ENCODE measurements around the gene QKI.

The QKI gene

DNA sequence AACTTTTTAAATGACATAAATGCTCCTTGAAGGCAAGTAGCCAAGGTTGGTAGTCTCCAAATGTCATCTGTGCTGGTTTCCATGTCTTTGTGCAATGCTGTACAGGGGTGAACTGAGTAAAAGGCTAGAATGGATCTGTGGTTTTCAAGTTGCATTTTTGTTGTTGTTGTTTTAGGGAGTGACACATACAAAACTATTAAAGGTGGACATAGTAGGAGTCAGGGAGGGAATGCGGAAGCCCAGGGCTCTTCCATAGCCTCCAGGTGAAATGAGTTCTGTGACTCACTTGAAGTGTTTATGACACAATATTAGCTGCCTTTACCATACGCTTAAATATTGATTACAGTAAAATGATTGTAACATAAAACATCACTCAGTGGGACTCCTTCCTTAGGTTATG, 22.5 kb upstream of the QKI start:
- no peak for DNase-seq (ENCODE audit: low read depth)

DNA sequence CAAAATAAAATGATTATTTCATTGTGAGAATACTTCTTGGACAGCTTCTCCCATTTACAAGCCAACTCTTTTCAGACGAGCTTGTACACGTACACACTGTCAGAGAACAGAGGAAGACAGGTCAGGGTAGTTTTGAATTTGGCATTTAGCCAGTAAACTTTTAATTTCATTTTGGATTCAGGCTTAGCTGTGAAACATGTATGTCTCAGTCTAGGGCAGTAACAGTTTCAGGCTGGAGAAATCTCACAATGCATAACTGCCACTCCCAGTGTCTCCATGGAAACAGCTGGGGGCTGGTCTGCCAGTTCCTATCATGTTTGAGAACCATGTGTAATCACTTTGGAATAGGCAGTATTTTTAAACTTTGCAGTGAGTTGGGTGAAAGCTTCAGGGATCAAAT, 22.0 kb upstream of the QKI start:
- DNase-seq (ENCODE audit: low read depth): no peak

DNA sequence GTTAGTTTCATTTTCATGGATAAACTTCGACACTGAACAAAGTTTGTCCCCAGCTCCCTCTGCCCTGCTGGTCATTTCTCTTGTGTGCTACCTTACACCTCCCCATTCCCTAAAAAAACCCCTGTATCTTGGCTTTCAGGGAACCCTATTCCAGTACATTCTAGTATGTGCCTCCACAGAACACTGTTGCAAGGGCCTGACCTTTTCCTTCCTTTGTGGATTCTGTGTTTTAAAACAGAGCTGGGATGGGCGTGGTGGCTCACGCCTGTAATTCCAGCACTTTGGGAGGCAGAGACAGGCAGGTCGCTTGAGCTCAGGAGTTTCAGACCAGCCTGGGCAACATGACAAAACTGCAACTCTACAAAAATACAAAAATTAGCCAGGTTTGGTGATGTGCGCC, 20.6 kb upstream of the QKI start:
- no peak for DNase-seq (ENCODE audit: low read depth)

DNA sequence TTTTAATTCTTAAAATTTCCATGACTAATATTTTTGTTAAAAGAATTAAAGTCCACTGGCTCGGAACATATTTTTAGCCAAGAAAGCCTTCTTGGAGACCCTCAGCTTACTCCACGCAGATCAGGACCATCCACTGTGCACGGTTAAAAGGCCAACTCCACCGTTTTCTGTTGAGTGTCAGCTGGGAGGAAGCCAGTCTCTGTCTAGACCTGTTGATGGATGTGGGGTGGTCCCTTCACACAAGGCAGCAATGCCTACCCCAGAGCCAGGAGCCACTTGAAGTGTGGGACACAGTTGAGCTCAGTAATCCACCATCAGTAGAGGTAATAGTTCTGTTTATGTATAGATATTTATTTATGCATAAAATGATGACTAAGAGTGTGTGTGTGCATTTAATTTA, 19.9 kb upstream of the QKI start:
- DNase-seq (ENCODE audit: low read depth): no peak

DNA sequence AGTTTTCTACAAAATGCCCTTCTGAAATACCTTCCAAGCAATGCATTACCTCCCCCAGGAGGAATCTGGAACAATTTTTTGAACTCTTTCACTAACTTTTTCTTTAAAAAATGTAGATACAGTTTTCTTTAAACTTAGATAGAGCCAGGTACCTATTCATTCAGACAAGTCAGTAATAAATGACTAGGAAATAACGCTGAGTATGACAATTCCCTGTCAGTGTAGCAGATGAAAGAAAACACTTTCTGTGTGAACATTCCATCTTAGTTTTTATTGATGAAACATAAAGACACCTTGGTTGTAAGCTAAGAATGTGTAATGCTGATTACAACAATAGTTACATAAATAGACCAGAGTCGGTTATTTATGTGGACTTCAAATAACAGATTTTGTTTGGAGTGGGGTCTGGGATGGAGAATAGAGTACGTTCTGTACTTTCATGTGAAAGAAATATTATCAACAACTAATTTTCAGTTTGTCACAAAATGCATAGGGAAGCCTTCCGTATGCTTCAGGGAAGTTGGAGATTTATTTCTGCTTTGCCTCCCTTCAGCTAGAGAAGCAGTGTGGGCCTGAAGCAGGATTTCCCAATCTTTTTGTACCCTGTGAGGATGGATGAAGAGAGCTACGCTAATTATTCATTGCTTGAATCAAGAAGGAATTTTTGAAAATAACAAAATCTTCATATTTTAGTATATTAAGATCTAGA, 19.2 kb upstream of the QKI start:
- no peak for DNase-seq (ENCODE audit: low read depth)

DNA sequence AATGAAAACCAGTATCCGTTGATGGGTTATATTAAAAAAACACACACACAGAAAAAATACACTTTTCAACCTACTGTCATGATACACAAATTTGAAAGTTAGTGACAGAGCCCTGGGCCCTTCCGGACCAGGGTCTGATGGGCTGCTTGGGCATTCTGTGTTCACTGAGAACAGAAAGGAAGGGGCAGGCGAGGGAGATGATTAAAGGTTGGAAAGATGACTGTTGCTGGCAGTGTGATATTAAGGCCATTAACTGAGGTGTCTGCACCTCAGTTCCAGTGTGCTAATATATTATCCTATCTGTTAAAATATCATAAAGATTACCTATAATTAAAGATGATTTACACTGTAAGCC, 18.7 kb upstream of the QKI start:
- DNase-seq (ENCODE audit: low read depth): no peak

DNA sequence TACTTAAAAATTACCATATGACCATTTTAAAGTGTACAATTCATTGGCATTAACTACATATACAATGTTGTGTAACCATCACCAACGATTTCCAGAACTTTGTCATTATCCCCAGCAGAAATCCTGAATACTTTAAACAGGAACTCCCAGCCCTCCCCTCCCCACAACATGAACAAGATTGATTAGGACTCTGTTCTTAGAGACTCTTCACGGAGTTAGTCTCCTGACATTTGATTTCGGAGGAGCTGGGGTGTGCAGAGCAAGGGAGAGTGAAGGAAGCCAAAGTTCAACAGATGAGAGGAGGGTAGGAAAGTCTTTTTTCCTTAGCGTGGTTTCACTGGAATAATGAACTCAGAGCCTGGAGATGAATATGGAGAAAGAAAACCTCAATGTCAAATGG, 17.2 kb upstream of the QKI start:
- no peak for DNase-seq (ENCODE audit: low read depth)

DNA sequence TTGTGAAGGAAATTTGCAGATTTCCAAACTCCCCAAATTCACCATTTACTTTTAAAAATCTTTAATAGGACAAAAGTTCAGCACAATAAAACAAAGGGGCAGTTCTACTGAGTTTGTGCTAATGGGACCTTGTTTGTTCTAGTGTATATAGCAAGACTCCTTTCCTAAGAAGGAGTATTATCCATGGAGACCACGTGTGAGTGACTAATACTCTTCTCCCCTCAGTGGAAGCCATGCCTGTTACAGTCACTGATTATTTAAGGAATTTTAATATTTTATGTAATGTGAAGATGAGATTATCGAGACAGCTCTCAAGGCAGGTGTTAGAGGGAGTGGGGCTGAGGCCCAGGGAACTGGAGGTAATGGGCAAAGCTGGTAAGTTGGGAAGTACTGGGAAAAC, 16.4 kb upstream of the QKI start:
- no peak for DNase-seq (ENCODE audit: low read depth)

DNA sequence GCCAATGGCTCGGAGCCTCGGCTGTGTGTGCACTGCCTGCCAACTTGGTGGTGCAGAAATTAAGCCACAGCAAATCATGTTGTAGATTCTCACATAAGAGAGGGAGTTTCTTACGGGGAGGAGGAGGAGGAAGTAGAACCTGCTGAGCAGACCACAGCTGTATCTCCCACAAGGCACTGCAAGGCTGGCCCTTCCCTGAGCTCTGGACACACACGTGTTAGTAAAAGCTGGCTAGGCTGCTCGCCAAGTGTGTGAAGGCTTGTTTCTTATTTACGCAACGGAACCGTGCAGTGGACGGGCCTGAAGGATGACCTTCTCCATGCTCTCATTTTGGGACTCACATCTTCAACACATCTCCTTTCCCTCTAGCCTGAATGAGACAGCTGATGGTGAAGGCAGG, 15.7 kb upstream of the QKI start:
- DNase-seq (ENCODE audit: low read depth): no peak

DNA sequence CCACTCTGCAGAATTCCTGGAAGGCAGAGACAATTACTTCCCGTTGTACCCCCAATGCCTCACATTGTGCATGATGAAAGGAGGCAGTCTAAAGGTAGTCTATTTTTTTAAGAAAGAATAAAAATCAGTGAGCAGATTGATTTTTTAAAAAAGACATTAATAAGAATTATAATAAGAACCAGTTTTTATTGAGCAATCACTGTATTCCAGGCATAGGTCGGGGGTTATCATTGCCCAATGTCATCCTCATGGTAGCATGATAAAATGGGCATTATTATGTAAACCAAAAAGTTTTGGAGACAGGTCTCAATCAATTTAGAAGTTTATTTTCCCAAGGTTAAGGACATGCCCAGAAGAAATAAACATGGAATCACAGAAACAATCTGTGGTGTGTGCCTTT, 14.0 kb upstream of the QKI start:
- DNase-seq (ENCODE audit: low read depth): no peak

DNA sequence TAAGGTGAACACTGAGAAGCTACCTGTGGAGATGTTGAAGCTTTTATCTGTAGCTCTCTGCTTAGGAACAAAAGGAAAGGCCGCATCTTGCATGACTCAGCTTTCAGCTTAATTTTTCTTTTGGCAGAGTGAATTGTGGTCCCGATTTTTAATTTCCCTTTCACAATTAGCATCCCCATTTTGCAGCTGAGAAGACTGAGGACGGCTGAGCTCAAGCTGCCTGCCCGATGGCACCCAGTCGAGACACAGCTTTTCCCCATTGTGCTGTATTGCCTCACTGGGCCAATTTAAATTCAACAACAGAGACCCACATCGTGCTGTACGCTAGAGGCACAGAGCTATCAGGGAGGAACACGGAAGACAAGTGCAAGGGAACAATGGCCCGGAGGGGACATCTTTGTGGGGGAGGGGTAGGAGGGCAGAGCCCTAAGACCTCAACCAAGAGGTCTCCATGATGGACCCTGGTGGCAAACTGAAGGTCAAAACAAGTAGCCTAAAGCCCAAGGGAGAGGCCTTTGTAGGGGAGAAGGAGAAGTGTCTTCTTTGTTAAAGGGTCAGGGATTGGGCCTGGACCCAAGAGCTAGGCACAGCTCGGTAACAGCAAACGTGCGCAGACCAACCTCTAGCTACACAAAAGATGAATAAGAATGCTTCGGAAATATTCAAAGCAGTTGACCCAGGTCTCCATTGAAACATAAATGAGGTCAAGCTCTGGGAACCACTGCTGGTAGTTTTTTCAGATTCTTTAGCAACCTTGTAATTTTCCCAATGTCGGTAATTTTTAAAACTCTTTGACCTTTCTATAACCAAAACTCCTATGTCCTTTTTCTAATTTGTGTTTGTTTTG, 13.3 kb upstream of the QKI start:
- no peak for DNase-seq (ENCODE audit: low read depth)

DNA sequence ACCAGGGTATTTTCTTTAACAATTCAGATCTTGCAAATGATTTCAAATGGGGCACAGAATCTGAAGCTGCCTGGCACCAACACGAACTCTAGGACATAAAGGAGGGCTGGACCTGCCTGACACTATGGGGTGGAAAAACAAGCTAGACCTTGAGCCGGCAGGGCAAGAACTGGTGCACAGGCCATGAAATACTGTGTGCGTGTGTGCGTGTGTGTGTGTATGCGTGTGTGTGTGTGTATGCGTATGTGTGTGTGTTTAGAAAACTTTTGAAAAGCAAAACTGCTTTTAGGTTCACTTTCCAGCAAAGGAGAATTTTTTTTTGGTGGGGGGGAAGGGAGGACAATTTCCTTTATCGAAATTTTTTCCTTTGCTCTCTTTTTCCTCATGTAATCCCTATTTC, 11.9 kb upstream of the QKI start:
- DNase-seq (ENCODE audit: low read depth): no peak

DNA sequence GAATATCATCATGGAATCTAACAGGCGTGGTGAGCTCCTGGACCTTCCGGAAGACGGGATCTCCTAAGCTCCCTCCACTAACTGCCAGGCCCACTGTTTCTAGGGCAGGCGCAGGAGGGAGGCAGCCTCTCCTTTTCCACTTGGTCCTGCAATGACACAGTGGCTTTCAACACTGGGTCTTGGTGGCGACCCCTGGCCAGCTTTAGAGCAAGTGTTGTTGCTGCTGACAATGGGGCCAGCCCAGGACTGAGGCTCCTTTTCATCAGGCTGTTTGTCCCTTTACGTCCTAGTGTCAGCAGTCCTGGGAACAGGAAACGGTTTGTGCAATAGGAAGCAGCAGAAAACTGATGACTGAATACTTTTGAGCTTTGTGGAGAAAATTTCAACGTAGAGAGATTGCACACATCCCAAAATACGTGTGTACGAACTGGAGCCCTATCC, 9.7 kb upstream of the QKI start:
- no peak for DNase-seq (ENCODE audit: low read depth)

DNA sequence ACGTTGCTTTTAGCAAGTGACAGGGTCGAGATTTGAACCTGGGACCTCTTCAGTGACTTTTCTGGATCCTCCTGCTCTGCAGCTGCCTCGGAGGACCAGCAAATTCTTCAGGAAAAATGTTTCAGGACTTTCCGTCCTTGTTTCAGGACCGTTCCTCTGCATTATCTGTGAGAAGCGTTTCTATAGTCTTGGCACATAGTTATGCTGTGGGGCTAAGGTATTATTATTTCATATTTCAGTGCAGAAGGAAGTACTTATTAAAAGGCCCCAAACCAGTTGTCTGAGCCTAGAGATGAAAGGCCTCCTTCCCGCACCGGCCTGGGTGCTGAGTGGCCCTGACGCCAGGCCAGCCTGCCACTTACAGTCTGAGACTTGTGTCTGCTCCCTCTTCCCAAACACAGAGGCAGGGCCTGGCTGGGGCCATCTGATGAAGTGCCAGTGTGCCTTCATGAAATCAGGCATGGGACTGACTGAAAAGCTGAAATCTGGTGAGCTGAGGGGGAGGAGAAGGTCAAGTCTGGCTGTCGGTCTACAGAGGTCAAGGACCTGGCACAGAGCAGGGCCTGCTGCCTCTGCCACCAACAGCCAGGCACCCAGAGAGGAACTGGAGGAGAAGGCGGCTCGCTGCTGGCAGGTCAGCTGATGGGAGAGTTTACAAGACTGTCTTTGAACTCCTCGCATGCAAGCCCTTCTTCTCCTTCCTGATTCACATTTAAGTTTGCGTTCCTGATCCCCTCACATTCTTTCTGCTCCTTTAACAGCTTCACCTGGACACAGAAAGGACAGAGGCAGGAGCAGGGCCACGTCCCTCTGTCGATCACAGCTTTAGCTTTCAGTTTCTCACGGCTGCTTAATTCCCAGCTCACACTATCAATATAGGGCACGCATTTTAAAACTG, 8.9 kb upstream of the QKI start:
- DNase-seq (ENCODE audit: low read depth): no peak

DNA sequence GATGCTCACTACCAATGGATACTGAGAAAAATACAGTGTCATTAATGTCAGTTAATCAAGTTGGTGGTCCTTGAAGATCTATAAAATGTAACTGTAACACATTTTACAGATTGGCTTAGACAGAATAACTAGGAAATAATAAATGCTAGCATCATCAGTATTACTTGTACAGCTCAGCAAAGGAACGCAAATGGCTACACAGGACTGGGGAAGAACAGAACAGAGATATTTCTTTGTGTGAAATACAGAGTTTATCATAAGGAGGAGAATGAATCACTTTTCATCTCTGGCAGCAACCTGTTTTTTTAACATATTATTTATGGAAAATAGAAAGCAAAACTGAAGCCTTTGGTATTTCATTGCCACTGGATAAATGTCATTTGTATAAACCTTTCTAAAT, 8.2 kb upstream of the QKI start:
- DNase-seq (ENCODE audit: low read depth): no peak

DNA sequence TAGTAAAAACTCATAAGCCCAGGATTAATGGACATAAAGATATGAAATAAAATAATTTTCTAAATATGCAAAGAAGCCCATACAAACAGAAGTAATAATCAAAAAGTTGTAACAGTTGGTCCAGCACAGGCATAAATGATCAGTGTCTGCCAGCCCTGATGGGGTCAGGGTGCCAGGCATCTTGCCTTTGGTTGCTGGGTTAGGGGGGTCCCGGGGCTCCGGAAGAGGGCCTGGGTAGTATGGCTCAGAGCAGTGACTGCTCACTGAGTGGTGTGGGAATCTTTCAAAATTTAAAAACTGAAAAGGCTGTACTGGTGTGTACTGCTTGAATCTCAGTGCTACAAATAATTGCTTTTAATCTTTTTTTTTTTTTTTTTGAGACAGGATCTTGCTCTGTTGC, 7.7 kb upstream of the QKI start:
- DNase-seq (ENCODE audit: low read depth): no peak

DNA sequence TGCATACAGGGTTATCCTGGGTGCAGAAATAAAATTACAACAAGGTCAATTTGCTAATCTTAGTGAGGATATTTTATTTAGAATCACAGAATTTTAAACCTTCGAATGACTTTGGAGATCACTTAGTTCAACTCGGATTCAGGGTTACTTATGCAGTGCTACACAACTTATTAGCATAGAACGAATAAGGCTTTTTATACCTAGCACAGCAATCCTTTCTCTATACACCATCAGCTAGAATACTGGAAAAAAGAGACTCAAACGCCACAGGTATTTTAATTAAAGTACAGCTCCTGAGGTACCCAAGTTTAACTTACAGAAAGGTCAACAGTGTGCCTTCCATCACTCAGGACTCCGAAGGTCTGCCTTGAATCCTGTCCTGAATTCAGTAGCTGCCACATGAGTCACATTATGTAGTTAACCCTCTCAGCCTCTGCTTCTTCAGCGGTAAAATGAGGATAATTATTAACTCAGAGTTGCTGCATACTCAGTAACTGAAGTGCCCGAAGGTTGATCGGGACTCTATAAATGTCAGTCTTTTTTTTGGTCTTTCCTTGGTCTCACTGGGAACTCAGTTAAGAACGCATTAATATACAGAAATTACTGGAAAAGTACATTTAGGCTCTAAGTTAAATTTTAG, 6.0 kb upstream of the QKI start:
- DNase-seq (ENCODE audit: low read depth): no peak

DNA sequence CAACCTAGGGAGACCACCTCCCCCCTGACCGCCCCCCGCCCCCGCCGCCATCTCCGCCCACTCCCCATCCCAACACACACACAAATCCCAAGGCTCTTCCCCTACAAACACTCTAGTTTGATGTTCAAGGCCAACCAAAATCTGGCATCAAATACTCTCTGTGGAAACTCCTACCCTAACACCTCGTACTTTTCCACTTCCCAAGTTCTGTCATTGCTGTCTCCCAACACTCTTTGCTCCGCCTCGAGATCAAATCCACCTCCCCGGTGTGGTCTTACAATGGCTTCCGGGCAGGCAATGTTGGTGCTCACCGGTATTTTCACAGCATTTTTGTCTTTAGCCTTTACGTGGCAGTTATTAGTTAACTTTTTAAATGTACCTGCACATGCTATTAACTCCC, 4.8 kb upstream of the QKI start:
- DNase-seq (ENCODE audit: low read depth): no peak

DNA sequence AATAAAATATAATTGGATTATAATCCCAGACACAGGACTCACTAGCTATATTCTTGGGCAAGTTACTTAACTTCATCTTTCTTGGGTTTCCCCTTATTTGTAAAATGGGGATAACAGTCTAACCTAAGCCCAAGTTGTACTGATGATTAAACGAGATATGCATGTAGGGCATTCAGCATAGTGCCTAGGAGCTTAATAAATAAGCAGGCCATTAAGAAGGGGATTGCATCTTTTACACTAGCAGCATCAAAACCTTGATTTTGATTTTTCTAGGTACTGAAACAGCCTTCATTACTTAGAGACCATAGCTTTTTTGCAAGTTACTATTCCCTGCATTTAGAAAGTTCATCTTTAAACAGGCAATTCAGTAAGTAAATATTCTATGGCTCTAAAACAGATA, 2.2 kb upstream of the QKI start:
- no peak for DNase-seq (ENCODE audit: low read depth)

DNA sequence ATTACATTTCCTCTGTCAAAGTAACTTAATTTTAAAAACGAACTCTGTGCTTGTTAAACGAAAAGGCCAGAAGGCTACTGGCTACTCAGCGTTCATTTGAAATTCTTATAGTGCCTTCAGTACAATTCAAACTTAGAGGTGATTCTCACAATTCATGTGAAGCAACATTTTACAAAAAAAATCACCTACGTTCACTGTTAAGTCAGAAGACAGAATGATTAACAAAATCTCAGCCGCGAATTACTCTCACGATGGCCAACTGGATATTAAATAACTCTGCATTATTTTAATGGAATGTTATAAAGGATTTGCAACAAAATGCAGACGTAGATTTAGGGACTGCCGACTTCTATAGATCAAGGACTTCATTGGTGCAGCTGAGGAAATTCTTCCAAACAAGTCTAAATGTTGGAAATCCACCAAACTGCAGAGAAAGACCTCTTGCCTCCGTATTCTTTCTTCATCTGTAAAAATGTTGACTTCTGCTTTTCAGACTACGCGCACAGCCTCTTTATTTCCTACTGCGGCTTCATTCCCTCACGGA, 1.6 kb upstream of the QKI start:
- DNase-seq (ENCODE audit: low read depth): no peak

DNA sequence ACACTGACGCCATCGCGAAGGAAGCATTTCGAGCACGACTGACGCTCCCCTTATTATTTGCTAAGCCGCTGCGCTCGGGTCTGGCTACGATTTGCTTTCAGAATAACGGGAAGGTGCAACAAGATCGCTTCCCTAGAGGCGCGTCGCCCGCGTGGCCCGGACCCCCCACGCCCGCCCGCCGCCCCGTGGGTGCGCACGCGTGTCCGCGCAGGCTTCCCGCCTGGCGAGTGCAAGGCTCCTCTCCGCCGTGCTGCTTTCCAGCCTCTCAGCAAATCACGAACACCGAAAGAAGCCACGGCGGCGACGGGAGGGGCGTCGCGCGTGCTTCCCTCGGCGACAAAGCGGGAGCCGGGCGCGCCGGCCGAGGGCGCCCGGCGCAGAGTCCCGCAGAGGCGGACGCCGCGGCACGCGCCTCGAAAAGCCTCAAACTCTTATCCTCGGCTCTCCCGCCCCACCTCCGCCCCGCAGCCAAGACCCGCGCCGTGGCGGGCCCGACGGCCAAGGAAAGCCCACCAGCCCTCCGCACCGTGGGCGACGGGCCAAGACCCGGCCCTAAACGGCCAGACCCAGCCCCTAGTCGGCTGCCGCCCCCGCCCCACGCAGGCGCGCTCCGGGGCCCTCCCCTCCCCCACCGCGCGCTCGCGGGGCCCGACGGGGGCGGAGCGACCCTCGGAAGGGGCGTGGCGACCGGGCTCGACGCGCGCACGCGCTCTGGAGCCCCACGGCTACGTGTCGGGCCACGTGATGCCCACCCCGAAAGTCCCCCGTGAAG, 987 bp upstream of the QKI start:
- no peak for DNase-seq (ENCODE audit: low read depth)

Measured in GM04503 (cell line).